Muscle layer of colon (tissue), 2 donors: Measurements from ENCODE around the gene STXBP6.
"Not testable (repeated sequence)": the region's sequence is repeated elsewhere in the genome, so short reads cannot be mapped to it uniquely, and the experiment has no call there.

Source experiments
- H3K27ac ChIP-seq: one replicate; pipeline ENCODE4 v1.7.0; 2013; ENCODE audit warnings: low read depth, mild to moderate bottlenecking, low read length, moderate library complexity
- H3K27me3 ChIP-seq, 2 donors: one replicate each; pipeline ENCODE4 v1.7.0; 2013; ENCODE audit warnings: low read length in 2 of 2, mild to moderate bottlenecking in 2 of 2; ENCODE audit not compliant: insufficient read depth in 2 of 2, control insufficient read depth in 1 of 2
- H3K36me3 ChIP-seq: one replicate; pipeline ENCODE4 v1.7.0; 2013; ENCODE audit warnings: mild to moderate bottlenecking, low read length; ENCODE audit not compliant: insufficient read depth
- H3K4me1 ChIP-seq: one replicate; pipeline ENCODE4 v1.7.0; 2013; ENCODE audit warnings: mild to moderate bottlenecking, low read length; ENCODE audit not compliant: insufficient read depth
- H3K4me3 ChIP-seq, 2 donors: one replicate each; pipeline ENCODE4 v1.7.0; 2013; ENCODE audit warnings: low read length in 2 of 2, low read depth in 1 of 2, mild to moderate bottlenecking in 1 of 2, moderate library complexity in 1 of 2
- H3K9ac ChIP-seq: one replicate; pipeline ENCODE4 v1.7.0; 2013; ENCODE audit warnings: low read length
- H3K9me3 ChIP-seq: one replicate; pipeline ENCODE4 v1.7.0; 2013; ENCODE audit warnings: mild to moderate bottlenecking, low read length
- donor health status: abdominal sarcoma.
- donor health status: Adenocarcinoma of cecum.

The STXBP6 gene

GRCh38 chr14:24962118-24962517 is 87.8 kb downstream of the STXBP6 start:
- H3K9ac ChIP-seq, H3K27ac ChIP-seq, H3K36me3 ChIP-seq, H3K9me3 ChIP-seq, H3K4me3 ChIP-seq, H3K27me3 ChIP-seq: not testable (repeated sequence)
- peaks cover 69% of the 10 kb centered on the region for H3K4me1 ChIP-seq

- peak overlapping the region; percentile 19 for H3K27ac ChIP-seq
These were observed 89.1 kb downstream of the STXBP6 start for GRCh38 chr14:24960816-24961215.

GRCh38 chr14:24959791-24960331 is 90.1 kb downstream of the STXBP6 start:
- H3K4me3 ChIP-seq: no peak overlapping the region
- no peaks in the 10 kb centered on the region for H3K27me3 ChIP-seq
- H3K4me1 ChIP-seq: peaks cover 47% of the 10 kb centered on the region
- H3K27ac ChIP-seq: no peak overlapping the region
- H3K36me3 ChIP-seq: no peaks in the 10 kb centered on the region
- no peaks in the 10 kb centered on the region for H3K9me3 ChIP-seq
- no peak overlapping the region for H3K9ac ChIP-seq

More at GRCh38 chr14:24960816-24961215, 89.1 kb downstream of the STXBP6 start:
- H3K4me3 ChIP-seq: no peak overlapping the region
- peaks cover 56% of the 10 kb centered on the region for H3K4me1 ChIP-seq
- H3K9ac ChIP-seq: no peak overlapping the region
- H3K9me3 ChIP-seq: no peaks in the 10 kb centered on the region
- no peaks in the 10 kb centered on the region for H3K27me3 ChIP-seq
- no peaks in the 10 kb centered on the region for H3K36me3 ChIP-seq

DNA sequence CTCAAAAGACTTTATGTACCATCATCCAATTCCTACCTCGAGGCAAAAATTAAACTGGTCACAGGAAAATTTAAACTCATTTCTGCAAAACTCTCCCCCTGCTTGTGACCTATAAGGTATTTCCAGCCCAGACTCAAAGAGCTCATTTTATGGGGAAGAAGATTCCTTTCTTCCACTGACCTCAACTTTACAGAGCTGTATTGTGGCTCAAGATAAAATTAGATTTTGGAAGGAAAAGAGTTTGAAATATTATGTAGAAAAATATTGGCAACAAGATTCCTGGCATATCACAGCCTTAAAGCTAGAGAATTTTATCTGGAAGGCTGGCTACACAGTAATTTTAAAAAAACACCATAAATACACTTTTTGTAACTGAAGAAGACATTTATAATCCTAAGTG is 91.7 kb downstream of the STXBP6 start:
- Histone ChIP-seq H3K9me3 (no peaks in the 10 kb centered on the region), H3K9ac (no peak overlapping the region), H3K27ac (no peak overlapping the region), H3K4me1 (peaks cover 42% of the 10 kb centered on the region), H3K27me3 (no peaks in the 10 kb centered on the region), H3K4me3 (no peak overlapping the region), H3K36me3 (no peaks in the 10 kb centered on the region)

DNA sequence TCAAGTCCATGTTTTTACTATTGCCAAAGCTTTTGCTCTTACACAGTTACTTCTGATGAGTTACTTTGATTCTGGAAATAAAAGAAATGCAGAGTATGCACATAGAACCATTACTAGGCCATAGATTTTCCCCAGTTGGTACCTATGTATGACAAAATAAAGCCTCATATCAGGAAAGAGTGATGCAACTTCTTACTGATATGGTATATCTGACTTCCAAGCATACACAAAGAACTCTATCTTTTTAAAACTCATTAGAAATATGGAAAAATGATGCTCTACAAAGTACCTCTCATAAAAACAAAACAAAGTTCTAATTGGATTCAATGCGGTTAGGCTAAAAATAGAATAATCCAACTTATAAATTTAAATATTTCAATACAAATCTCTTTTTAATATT is 92.1 kb downstream of the STXBP6 start:
- H3K27me3 ChIP-seq: no peaks in the 10 kb centered on the region
- peaks cover 42% of the 10 kb centered on the region for H3K4me1 ChIP-seq
- no peaks in the 10 kb centered on the region for H3K36me3 ChIP-seq
- no peak overlapping the region for H3K4me3 ChIP-seq
- H3K27ac ChIP-seq: no peak overlapping the region
- H3K9me3 ChIP-seq: no peaks in the 10 kb centered on the region
- no peak overlapping the region for H3K9ac ChIP-seq

GRCh38 chr14:24956104-24956503 is 93.8 kb downstream of the STXBP6 start:
- Histone ChIP-seq H3K4me1 (peaks cover 42% of the 10 kb centered on the region), H3K9ac (no peak overlapping the region), H3K9me3 (no peaks in the 10 kb centered on the region), H3K36me3 (no peaks in the 10 kb centered on the region), H3K4me3 (no peak overlapping the region), H3K27ac (no peak overlapping the region), H3K27me3 (no peaks in the 10 kb centered on the region)

DNA sequence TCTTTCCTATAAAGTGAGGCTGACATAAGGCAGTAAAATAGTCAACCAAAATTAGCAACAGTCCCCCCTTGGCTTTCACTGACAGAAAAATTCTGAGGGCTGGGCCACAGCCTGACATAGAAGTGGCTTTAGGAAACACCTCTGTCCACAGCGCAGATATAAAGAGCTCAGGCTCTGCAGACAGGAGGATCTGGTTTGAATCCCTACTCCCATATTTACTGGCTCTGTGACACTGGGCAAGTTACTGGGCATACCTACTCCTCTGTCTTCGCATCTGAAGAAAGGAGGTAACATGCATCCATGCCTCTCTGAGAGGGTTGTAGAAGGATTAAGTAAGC is 95.3 kb downstream of the STXBP6 start:
- Histone ChIP-seq H3K9me3 (no peaks in the 10 kb centered on the region), H3K4me3 (no peak overlapping the region), H3K27ac (no peak overlapping the region), H3K27me3 (no peaks in the 10 kb centered on the region), H3K9ac (no peak overlapping the region), H3K36me3 (no peaks in the 10 kb centered on the region), H3K4me1 (peaks cover 29% of the 10 kb centered on the region)

DNA sequence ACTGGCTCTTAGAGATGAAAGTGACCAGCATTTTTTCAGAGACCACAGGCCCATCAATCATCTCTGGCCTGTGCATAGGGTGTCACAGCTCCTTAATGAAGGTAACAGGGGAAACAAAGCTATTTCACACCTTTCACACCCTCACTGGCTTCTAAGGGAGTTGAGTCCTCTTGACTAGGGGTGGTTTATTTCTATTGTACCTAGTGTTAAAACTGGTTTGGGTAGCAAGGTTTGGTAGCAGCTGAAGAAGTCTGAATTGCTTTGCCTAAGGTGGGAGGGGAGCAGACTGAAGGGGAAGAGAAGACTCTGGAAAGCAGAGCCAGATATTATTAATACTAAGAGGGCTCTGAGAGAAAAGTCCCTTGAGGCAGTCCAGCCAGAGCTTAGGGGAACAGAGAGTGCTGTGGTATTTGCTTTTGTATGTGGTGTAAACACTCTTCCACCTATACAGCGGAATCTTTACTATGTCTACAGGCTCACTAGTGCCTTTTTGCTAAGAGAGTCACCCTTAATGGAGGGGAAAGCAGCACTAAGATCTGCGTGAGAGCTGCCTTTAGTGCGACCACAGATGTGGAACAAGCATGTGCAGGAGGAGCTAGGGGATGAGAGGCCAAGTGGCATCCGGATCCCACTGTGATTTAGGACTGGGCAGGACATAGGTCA is 95.8 kb downstream of the STXBP6 start:
- Histone ChIP-seq H3K36me3 (no peaks in the 10 kb centered on the region), H3K27me3 (no peaks in the 10 kb centered on the region), H3K4me3 (no peak overlapping the region), H3K9ac (no peak overlapping the region), H3K4me1 (peaks cover 24% of the 10 kb centered on the region), H3K27ac (no peak overlapping the region), H3K9me3 (no peaks in the 10 kb centered on the region)

DNA sequence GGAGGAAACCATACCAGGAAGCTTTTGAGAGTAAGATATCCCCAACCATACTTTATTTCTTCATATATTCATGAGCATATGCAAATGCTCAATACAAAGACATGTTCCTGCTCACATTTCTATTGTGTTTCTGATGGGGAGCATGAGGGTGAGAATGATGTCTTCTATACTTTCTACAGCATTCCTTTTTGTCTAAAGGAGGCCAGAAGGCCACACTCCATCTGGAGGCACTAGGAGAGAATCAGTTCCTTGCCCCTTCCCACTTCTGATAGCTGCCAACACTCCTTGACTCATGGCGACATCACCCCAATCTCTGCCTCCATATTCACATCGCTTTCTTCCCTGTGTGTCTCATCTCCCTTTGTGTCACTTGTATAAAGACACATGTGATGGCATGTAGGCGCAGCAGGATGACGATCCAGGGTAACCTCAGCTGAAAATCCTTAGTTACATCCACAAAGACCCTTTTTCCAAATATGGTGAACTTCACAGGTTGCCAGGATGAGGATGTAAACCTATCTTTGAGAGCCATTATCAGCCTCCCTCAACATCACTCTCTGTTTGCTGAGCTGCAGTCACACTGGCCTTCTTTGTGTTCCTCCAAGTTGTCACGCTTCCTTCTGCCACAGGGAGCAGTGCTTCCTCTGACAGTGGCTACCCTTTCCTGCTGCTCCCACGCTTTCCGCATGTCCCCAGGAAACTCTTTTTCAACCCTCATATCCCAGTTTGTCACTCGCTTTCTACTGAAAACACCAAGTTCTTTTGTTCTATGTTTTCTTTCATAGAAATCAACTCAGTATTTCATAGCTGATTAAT is 96.9 kb downstream of the STXBP6 start:
- Histone ChIP-seq H3K27ac (no peak overlapping the region), H3K4me1 (peaks cover 13% of the 10 kb centered on the region), H3K36me3 (no peaks in the 10 kb centered on the region), H3K27me3 (no peaks in the 10 kb centered on the region), H3K4me3 (no peak overlapping the region), H3K9ac (no peak overlapping the region), H3K9me3 (no peaks in the 10 kb centered on the region)

DNA sequence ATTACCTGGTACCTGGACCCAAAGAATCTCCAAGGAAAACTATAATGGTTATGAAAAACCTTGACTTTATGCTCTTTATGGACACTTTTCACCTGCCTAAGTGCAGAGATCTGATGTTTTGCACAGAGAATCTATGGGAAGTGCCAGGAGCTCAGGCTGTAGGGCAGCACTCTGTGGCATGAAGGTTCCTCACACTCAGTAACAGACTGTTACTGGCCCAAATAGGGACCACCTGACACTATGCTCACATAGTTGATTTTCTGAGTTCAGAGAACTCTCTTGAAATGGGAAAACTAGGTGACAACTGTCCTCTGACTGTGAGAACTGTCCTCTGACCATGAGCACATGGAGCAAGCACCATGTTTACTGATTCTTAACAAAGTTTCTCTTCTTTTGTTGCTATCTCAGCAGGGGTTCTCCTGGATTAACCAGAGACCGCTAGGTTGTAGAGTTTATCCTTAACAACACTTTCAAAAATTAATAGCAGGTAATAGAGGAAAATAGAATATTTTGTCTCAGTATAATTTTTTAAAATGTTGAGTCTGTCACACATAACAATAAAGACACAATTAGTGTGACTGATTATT is 101.6 kb downstream of the STXBP6 start:
- no peak overlapping the region for H3K4me3 ChIP-seq
- no peak overlapping the region for H3K9ac ChIP-seq
- no peaks in the 10 kb centered on the region for H3K27me3 ChIP-seq
- H3K36me3 ChIP-seq: no peaks in the 10 kb centered on the region
- H3K9me3 ChIP-seq: no peaks in the 10 kb centered on the region
- H3K27ac ChIP-seq: no peak overlapping the region
- no peaks in the 10 kb centered on the region for H3K4me1 ChIP-seq

- Histone ChIP-seq H3K36me3 (no peaks in the 10 kb centered on the region), H3K27me3 (no peaks in the 10 kb centered on the region), H3K9me3 (no peaks in the 10 kb centered on the region), H3K4me1 (peaks cover 6% of the 10 kb centered on the region), H3K4me3 (no peak overlapping the region), H3K27ac (no peak overlapping the region), H3K9ac (no peak overlapping the region)
These were observed 102.8 kb downstream of the STXBP6 start for GRCh38 chr14:24947131-24947530.
